ENCODE measurements around the gene PPP1R7. TPM values are rescaled to one million over a fixed set of nuclear protein-coding genes. Genes with fewer than 3 reads are reported as not detected.

The PPP1R7 gene
- total RNA-seq, 3 donors from 2014 or later (not counting 1 experiment from before 2014, with no cell fraction given): 57.8 to 66.3 (median 60.4) TPM

GRCh38 chr2:241156971-241157441, 6.7 kb downstream of the PPP1R7 start:
- Histone ChIP-seq H3K4me1 (ENCODE audit: control insufficient read depth, insufficient read depth, low read length) (no peaks in the 10 kb centered on the region), H3K4me3 (ENCODE audit: low read length) (no peak overlapping the region), H3K9me3 (ENCODE audit: control insufficient read depth, insufficient read depth, low read length) (no peaks in the 10 kb centered on the region), H3K27me3 (ENCODE audit: control insufficient read depth, insufficient read depth, low read length) (no peaks in the 10 kb centered on the region), H3K36me3 (ENCODE audit: control insufficient read depth, insufficient read depth, low read length) (peaks cover 36% of the 10 kb centered on the region), H3K27ac (ENCODE audit: low read length) (no peak overlapping the region)
- no peaks in the 10 kb centered on the region for H3K36me3 Mint-ChIP-seq
- H3K27me3 Mint-ChIP-seq (ENCODE audit: low read depth in 2 of 2): no peaks in the 10 kb centered on the region
- DNase-seq: no peak
- H3K9me3 Mint-ChIP-seq: no peaks in the 10 kb centered on the region
- ATAC-seq: no peak
- H3K4me3 Mint-ChIP-seq: no peak overlapping the region
- 49% methylated on average over 5 of the region's 5 CpGs for WGBS (ENCODE audit: insufficient coverage)
- TF ChIP-seq CTCF (IDR thresholded peaks at IDR 0.05): no peak
- intact Hi-C loops (cut with micrococcal nuclease): no loop called here
- H3K27ac Mint-ChIP-seq: no peak overlapping the region
- peaks cover 4 to 21% of the 10 kb centered on the region in 2 donors for H3K4me1 Mint-ChIP-seq

GRCh38 chr2:241157841-241158545, 7.7 kb downstream of the PPP1R7 start:
- Histone ChIP-seq H3K27me3 (ENCODE audit: control insufficient read depth, insufficient read depth, low read length) (no peaks in the 10 kb centered on the region), H3K27ac (ENCODE audit: low read length) (no peak overlapping the region), H3K36me3 (ENCODE audit: control insufficient read depth, insufficient read depth, low read length) (peaks cover 39% of the 10 kb centered on the region), H3K9me3 (ENCODE audit: control insufficient read depth, insufficient read depth, low read length) (no peaks in the 10 kb centered on the region), H3K4me3 (ENCODE audit: low read length) (no peak overlapping the region), H3K4me1 (ENCODE audit: control insufficient read depth, insufficient read depth, low read length) (no peaks in the 10 kb centered on the region)
- 90% methylated on average over 9 of the region's 9 CpGs for WGBS (ENCODE audit: insufficient coverage)
- ATAC-seq (no peak), DNase-seq (no peak)
- Mint-ChIP-seq H3K4me1 (peaks cover 0 to 16% of the 10 kb centered on the region in 2 donors), H3K9me3 (no peaks in the 10 kb centered on the region), H3K36me3 (no peaks in the 10 kb centered on the region), H3K27me3 (ENCODE audit: low read depth in 2 of 2) (no peaks in the 10 kb centered on the region), H3K27ac (no peak overlapping the region), H3K4me3 (no peak overlapping the region)
- TF ChIP-seq CTCF (IDR thresholded peaks at IDR 0.05): no peak
- intact Hi-C loops (cut with micrococcal nuclease): no loop called here

GRCh38 chr2:241158546-241158900, 8.3 kb downstream of the PPP1R7 start:
- Histone ChIP-seq H3K27me3 (ENCODE audit: control insufficient read depth, insufficient read depth, low read length) (no peaks in the 10 kb centered on the region), H3K9me3 (ENCODE audit: control insufficient read depth, insufficient read depth, low read length) (no peaks in the 10 kb centered on the region), H3K4me3 (ENCODE audit: low read length) (no peak overlapping the region), H3K27ac (ENCODE audit: low read length) (no peak overlapping the region), H3K36me3 (ENCODE audit: control insufficient read depth, insufficient read depth, low read length) (peaks cover 41% of the 10 kb centered on the region), H3K4me1 (ENCODE audit: control insufficient read depth, insufficient read depth, low read length) (no peaks in the 10 kb centered on the region)
- intact Hi-C loops (cut with micrococcal nuclease): no loop called here
- ATAC-seq (no peak), DNase-seq (no peak)
- Mint-ChIP-seq H3K27ac (no peak overlapping the region), H3K36me3 (no peaks in the 10 kb centered on the region), H3K27me3 (ENCODE audit: low read depth in 2 of 2) (no peaks in the 10 kb centered on the region), H3K9me3 (no peaks in the 10 kb centered on the region), H3K4me3 (no peak overlapping the region), H3K4me1 (peaks cover 0 to 12% of the 10 kb centered on the region in 2 donors)
- TF ChIP-seq CTCF (IDR thresholded peaks at IDR 0.05): no peak
- 94% methylated on average over 8 of the region's 8 CpGs for WGBS (ENCODE audit: insufficient coverage)

- no peaks in the 10 kb centered on the region for H3K4me1 ChIP-seq (ENCODE audit: control insufficient read depth, insufficient read depth, low read length)
- TF ChIP-seq CTCF (IDR thresholded peaks at IDR 0.05): no peak
- H3K27ac Mint-ChIP-seq: no peak overlapping the region
- H3K27me3 Mint-ChIP-seq (ENCODE audit: low read depth in 2 of 2): no peaks in the 10 kb centered on the region
- no peaks in the 10 kb centered on the region for H3K36me3 Mint-ChIP-seq
- no peaks in the 10 kb centered on the region for H3K9me3 ChIP-seq (ENCODE audit: control insufficient read depth, insufficient read depth, low read length)
- DNase-seq (no peak), ATAC-seq (no peak)
- no peak overlapping the region for H3K27ac ChIP-seq (ENCODE audit: low read length)
- peaks cover 0 to 12% of the 10 kb centered on the region in 2 donors for H3K4me1 Mint-ChIP-seq
- no peaks in the 10 kb centered on the region for H3K27me3 ChIP-seq (ENCODE audit: control insufficient read depth, insufficient read depth, low read length)
- no peaks in the 10 kb centered on the region for H3K9me3 Mint-ChIP-seq
- H3K4me3 Mint-ChIP-seq: no peak overlapping the region
- 96% methylated on average over 5 of the region's 5 CpGs for WGBS (ENCODE audit: insufficient coverage)
- H3K4me3 ChIP-seq (ENCODE audit: low read length): no peak overlapping the region
- H3K36me3 ChIP-seq (ENCODE audit: control insufficient read depth, insufficient read depth, low read length): peaks cover 46% of the 10 kb centered on the region
- intact Hi-C loops (cut with micrococcal nuclease): no loop called here
These were observed 8.8 kb downstream of the PPP1R7 start for GRCh38 chr2:241159116-241159515.
